IPS DF 19.7 (cell line): ENCODE results near the gene BLNK.
A peak's percentile ranks its signal among the peaks of the same experiment; 100 is the strongest.

Experiments
- DNase-seq: peaks from one replicate; pipeline ENCODE4 v3.0.0-alpha.2; 2013; ENCODE audit warnings: low read depth, low spot score

The BLNK gene

GRCh38 chr10:96261930-96262329 lies 9.4 kb downstream of the BLNK start:
- DNase-seq, result no peak

GRCh38 chr10:96261132-96261531 lies 10.2 kb downstream of the BLNK start:
- no peak for DNase-seq

- DNase-seq, result no peak
Measured at GRCh38 chr10:96260014-96260413, 11.4 kb downstream of the BLNK start.

- no peak for DNase-seq
Measured at GRCh38 chr10:96259150-96259549, 12.2 kb downstream of the BLNK start.

GRCh38 chr10:96257944-96258343 lies 13.4 kb downstream of the BLNK start:
- no peak for DNase-seq

- DNase-seq, result no peak
Measured at GRCh38 chr10:96255549-96256333, 15.6 kb downstream of the BLNK start.

GRCh38 chr10:96254976-96255375 lies 16.4 kb downstream of the BLNK start:
- no peak for DNase-seq

- no peak for DNase-seq
Measured at GRCh38 chr10:96252730-96253129, 18.6 kb downstream of the BLNK start.

- DNase-seq, result no peak
Measured at GRCh38 chr10:96250349-96250748, 21.0 kb downstream of the BLNK start.

- no peak for DNase-seq
Measured at GRCh38 chr10:96249264-96249663, 22.1 kb downstream of the BLNK start.

- DNase-seq, result no peak
Measured at GRCh38 chr10:96244354-96244753, 27.0 kb downstream of the BLNK start.

- DNase-seq, result no peak
Measured at GRCh38 chr10:96243296-96243695, 28.1 kb downstream of the BLNK start.

- DNase-seq, result no peak
Measured at GRCh38 chr10:96242822-96243221, 28.5 kb downstream of the BLNK start.

GRCh38 chr10:96238646-96239623 lies 32.4 kb downstream of the BLNK start:
- DNase-seq, result no peak

- DNase-seq, result no peak
Measured at GRCh38 chr10:96236876-96237275, 34.5 kb downstream of the BLNK start.

GRCh38 chr10:96236090-96236478 lies 35.3 kb downstream of the BLNK start:
- no peak for DNase-seq

- DNase-seq, result no peak
Measured at GRCh38 chr10:96235326-96236089, 35.9 kb downstream of the BLNK start.

- DNase-seq, result no peak
Measured at GRCh38 chr10:96233959-96234358, 37.4 kb downstream of the BLNK start.

GRCh38 chr10:96230527-96230926 lies 40.8 kb downstream of the BLNK start:
- no peak for DNase-seq

- peak; percentile 54 for DNase-seq
Measured at GRCh38 chr10:96229568-96230030, 41.8 kb downstream of the BLNK start.

- DNase-seq, result no peak
Measured at GRCh38 chr10:96228408-96228994, 42.9 kb downstream of the BLNK start.
